RWPE1 (cell line): ENCODE results near the gene PPARGC1A.

Experiments used
- CTCF ChIA-PET: fragments of 350-600 bp; sonication (Branson Sonifier 250); formaldehyde crosslinking; extraction: SDS; loops from one replicate; lab custom pipeline; 2021; lab: Yijun Ruan, JAX
- POLR2A ChIA-PET: fragments of 400-600 bp; formaldehyde crosslinking; extraction: SDS; loops from one replicate; lab custom pipeline; 2020; ENCODE audit warnings: antibody characterized with exemption; ENCODE audit not compliant: low non-redundant PET; lab: Yijun Ruan, JAX
- DNase-seq: peaks from one replicate; pipeline ENCODE4 v3.0.0; 2012; ENCODE audit warnings: low spot score
- H3K27ac ChIP-seq: fragments of 450-650 bp; 2 replicates; pipeline ENCODE4 v1.5.1; 2017
- TF ChIP-seq, protein P1 (sequence below): fragments of 450-650 bp; conservative IDR thresholded peaks from 2 replicates; pipeline ENCODE4 v1.5.1; 2017; ENCODE audit warnings: low read depth, mild to moderate bottlenecking

The PPARGC1A gene

DNA sequence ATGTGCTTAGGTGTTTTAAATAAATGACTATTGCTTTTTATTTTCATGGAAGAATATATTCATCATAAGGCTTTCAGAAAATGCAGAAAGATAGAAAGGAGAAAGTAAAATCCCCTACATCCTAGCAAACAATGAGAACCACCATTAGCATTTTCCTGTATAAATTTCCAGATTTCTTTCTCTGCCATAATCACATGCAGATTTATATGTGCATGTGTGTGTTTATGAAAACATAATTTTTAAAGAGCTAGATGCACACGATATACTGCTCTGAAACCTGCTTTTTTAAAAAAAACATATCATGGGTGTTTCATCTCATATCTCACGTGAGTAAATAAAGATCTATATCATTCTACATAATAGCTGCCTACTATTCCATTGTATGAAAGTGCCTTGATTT is 26.4 kb upstream of the PPARGC1A start:
- ChIA-PET CTCF (interaction anchor here (0.6 kb wide), 1 partner anchor 1432 kb away, joined by 3 read pairs; no protein-coding TSS in a partner anchor), POLR2A (no interaction called here)
- H3K27ac ChIP-seq = no peak overlapping the region
- no peak for DNase-seq
- TF ChIP-seq, protein P1, sequence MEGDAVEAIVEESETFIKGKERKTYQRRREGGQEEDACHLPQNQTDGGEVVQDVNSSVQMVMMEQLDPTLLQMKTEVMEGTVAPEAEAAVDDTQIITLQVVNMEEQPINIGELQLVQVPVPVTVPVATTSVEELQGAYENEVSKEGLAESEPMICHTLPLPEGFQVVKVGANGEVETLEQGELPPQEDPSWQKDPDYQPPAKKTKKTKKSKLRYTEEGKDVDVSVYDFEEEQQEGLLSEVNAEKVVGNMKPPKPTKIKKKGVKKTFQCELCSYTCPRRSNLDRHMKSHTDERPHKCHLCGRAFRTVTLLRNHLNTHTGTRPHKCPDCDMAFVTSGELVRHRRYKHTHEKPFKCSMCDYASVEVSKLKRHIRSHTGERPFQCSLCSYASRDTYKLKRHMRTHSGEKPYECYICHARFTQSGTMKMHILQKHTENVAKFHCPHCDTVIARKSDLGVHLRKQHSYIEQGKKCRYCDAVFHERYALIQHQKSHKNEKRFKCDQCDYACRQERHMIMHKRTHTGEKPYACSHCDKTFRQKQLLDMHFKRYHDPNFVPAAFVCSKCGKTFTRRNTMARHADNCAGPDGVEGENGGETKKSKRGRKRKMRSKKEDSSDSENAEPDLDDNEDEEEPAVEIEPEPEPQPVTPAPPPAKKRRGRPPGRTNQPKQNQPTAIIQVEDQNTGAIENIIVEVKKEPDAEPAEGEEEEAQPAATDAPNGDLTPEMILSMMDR = no peak

DNA sequence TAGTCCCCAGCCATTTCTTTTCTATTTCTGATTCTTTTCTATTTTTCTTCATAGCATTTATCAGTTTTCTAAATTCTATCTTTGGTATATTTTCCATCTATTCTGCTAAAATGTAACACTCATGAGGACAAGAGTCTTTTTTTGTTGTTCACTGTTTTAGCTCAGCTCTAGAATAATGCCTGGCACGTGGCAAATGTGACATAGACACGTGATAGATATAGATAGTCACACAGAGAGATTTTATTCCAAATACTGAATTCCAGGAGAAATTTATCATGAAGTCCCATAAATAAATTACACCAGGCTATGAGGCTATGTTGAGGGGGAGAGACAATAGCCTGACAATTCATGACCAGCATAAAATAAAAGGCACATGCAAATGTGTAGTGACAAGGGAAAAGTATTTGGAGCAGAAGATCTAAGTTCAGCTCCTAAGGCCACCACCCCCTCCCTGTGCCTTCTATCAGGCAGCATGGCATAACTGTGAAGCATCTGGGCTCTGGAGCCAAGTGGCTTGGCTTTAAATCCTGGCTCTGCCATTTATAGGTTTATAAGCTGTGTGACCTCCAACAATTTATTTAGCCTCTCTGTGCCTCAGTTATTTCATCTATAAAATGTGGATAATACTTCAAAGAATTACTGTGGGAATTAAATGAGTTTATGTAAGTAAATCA is 25.7 kb upstream of the PPARGC1A start:
- ChIA-PET POLR2A (no interaction called here), CTCF (interaction anchor here (0.6 kb wide), 1 partner anchor 1433 kb away, joined by 3 read pairs; no protein-coding TSS in a partner anchor)
- H3K27ac ChIP-seq = no peak overlapping the region
- DNase-seq = no peak
- TF ChIP-seq, protein P1 = no peak

DNA sequence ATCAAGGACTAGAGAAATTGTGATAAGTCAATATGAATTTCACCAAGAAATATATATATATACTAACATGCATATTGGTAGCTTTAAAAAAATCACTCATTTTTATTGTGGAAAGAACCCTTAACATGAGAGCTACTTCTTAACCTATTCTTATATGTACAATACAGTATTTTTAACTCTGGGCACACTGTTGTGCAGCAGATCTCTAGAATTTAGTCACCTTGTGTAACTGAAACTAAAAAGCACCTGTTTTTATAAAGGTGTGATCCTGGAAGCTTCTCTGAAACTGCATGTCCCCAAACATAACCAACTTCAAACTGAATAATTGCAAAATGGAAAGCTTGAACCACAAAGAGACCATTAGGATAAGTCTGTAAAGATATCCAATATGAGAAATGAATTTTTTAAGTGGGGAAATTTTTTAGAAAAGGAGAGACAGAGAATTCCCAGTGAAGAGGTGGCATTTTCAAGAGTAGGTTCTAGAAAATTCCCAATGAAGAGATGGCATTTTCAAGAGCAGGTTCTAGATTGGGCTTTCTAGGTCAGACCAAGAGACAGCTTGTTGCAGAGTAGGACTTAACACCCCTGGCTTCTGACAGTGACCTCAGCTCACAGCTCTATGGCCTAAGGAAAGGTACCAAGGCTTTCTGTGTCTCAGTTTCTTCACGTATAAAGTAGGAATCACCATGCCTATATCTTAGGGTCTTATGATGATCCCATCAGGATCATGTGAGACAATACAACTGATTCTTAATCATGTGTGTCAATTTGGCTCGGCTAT is 22.0 kb upstream of the PPARGC1A start:
- H3K27ac ChIP-seq = no peak overlapping the region
- ChIA-PET POLR2A (no interaction called here), CTCF (no interaction called here)
- DNase-seq = no peak
- TF ChIP-seq, protein P1 = no peak

DNA sequence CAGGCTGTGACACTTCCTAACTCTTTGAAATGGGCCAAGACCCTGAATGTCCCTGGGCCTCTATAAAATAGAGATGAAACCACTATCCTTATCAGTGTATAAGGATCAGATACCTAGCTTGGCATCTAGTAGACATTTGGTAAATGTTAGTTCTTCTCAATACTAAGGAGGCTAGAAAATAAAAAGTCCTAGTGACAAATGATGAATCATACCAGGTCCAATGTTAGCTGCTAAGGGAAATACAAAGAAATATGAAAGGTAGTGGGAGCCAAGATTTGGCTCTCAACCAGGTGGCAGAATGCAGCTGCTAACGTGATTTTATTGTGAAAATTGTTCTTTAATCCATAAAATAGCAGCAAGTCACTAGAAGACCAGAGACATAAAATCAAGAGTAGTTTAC is 19.8 kb upstream of the PPARGC1A start:
- H3K27ac ChIP-seq = no peak overlapping the region
- ChIA-PET POLR2A (no interaction called here), CTCF (no interaction called here)
- TF ChIP-seq, protein P1 = no peak
- no peak for DNase-seq

DNA sequence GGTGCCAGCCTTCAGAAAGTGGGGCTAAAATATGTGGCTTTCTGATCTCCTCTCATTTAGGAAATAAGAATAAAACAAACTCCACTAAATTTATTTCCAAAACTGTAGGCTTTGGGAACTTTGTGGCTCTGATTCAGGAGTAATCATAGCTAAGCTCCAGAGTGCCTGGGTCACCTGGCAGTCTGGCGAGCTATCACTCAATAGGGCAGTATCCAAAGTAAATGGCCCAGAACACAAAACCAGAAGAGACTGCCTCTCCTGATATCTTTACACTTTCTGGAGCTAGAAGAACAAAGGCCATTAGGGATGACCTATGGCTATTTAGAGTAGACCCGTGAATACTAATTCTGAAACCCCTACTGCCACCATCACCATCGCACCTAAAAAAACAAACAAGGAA is 17.0 kb upstream of the PPARGC1A start:
- TF ChIP-seq, protein P1 = no peak
- H3K27ac ChIP-seq = no peak overlapping the region
- ChIA-PET POLR2A (no interaction called here), CTCF (no interaction called here)
- no peak for DNase-seq

DNA sequence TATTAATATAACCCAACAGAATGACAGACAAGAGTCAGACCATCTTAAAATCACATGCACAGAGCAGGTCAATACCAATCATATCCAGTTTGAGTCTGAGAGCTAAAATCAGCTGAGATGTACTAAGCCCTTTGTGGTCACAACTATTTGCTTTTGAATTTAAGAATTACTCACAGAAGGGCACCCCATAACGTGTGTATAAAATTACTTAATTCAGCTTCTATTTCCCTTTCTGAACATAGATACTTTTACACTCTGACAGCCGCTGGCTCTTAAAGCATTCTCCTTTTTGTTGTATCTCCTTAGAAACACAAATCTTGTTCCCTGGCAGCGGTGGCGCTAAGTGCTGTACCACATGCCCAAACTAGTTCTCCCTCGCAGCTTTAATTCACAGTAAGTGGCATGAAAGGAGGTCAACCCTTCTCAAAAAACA is 14.8 kb upstream of the PPARGC1A start:
- CTCF ChIA-PET = no interaction called here
- no peak overlapping the region for H3K27ac ChIP-seq
- no peak for DNase-seq
- TF ChIP-seq, protein P1 = no peak
- POLR2A ChIA-PET = no interaction called here
